Measurements from ENCODE around the gene KIR2DL1.
"Not testable (repeated sequence)": the region's sequence is repeated elsewhere in the genome, so short reads cannot be mapped to it uniquely, and the experiment has no call there.

Gene KIR2DL1

DNA sequence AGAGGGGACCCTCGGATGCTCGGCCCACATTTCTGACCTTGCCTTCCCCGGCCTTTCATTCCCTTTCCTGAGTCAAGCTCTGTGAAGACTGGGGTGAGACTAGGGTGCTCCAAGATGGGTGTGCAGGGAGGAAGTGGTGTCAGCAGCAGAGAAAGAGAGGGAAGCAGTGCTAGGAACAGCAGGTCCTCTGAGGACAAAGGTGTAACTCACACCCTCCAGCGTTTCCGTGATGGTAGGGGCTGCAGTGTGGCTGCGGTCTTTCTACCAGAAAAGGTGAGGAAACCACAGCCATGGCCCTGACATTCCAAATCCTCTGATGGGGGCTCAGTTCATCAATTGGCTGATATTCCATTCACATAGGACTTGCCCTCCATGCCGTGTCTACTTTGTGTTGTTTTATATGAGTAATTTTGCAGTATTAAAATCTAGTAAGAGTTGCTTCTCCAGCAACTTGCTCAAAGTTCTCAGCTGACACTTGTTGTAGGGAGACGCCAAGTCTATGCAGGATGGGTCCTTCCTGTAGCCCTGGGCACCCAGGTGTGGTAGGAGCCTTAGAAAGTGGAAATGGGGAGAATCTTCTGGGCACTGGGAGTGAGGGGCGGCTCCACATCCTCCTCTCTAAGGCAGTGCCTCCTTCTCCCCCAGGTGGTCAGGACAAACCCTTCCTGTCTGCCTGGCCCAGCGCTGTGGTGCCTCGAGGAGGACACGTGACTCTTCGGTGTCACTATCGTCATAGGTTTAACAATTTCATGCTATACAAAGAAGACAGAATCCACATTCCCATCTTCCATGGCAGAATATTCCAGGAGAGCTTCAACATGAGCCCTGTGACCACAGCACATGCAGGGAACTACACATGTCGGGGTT, 48.3 kb downstream of the KIR2DL1 start:
- DNase-seq (ENCODE audit: low read depth): no peak

DNA sequence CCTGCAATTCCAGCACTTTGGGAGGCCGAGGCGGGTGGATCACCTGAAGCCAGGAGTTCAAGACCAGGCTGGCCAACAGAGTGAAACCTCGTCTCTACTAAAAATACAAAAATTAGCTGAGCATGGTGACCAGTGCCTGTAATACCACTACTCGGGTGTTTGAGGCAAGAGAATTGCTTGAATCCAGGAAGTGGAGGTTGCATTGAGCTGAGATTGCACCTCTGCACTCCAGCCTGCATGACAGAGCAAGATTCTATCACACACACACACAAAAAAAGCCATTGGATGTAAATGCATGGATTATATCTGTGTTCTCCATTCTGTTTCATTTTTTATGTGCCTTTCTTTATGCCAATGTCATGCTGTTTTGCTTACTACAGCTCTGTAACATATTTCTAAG, 54.8 kb downstream of the KIR2DL1 start:
- not testable (repeated sequence) for DNase-seq (ENCODE audit: low read depth)

DNA sequence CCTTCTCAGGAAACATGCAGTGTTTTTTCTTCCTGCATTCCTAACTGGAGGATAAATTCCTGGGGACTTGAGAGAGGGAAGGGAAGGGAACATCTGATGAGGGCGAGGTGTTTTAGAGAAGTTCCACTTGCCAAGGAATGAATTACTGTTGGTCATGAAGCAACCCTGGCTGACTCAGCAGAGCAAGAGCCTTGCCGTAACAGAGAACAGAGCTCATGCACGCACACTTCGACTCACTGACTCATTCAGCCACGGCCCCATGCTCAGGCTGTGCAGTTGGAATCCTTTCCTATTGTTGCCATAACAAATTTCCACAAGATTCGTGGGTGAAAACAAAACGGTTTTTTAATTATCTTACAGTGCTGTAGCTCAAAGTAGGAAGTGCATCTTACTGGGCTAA, 55.7 kb downstream of the KIR2DL1 start:
- DNase-seq (ENCODE audit: low read depth): not testable (repeated sequence)

DNA sequence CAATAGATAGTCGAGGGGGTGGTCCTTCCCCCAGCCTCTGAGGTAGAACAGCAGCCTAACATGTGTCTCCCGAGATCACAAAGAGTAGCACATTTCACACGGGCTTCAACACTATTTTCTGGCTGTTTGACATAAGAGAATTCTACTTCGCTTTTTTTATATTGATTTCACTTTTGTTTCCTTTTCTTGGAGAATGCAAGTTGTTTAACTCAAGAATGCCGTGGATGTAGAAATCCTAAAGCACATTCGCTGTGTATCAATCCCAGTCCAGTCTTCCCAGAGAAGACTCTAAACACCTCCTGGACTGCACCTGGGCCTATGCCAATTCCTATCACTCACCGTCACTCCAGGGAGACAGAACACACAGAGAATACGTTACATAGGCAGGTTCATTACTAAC, 58.5 kb downstream of the KIR2DL1 start:
- not testable (repeated sequence) for DNase-seq (ENCODE audit: low read depth)

DNA sequence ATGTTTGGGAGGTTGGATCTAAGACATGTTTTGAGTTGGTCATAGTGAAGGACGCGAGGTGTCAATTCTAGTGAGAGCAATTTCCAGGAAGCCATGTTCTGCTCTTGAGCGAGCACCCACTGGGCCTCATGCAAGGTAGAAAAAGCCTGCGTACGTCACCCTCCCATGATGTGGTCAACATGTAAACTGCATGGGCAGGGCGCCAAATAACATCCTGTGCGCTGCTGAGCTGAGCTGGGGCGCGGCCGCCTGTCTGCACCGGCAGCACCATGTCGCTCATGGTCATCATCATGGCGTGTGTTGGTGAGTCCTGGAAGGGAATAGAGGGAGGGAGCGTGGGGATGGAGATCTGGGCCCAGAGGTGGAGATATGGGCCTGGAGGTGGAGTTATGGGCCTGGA, 62.9 kb downstream of the KIR2DL1 start, which contains the start of gene KIR2DS4:
TSS of gene KIR2DS4 (plus strand) at position 181 of the 400 bp plus-strand sequence.
- not testable (repeated sequence) for DNase-seq (ENCODE audit: low read depth)
